CD4-positive, alpha-beta T cell treated with Interleukin-1 beta for 1 hour (primary cell): Measurements from ENCODE around the gene MX2.

Experiments used
- DNase-seq, 2 donors: peaks; one replicate each; pipeline ENCODE4 v3.0.0-alpha.2; 2020 to 2022

Gene MX2

GRCh38 chr21:41365377-41366107 is 3.7 kb downstream of the MX2 start:
- no peak for DNase-seq

DNA sequence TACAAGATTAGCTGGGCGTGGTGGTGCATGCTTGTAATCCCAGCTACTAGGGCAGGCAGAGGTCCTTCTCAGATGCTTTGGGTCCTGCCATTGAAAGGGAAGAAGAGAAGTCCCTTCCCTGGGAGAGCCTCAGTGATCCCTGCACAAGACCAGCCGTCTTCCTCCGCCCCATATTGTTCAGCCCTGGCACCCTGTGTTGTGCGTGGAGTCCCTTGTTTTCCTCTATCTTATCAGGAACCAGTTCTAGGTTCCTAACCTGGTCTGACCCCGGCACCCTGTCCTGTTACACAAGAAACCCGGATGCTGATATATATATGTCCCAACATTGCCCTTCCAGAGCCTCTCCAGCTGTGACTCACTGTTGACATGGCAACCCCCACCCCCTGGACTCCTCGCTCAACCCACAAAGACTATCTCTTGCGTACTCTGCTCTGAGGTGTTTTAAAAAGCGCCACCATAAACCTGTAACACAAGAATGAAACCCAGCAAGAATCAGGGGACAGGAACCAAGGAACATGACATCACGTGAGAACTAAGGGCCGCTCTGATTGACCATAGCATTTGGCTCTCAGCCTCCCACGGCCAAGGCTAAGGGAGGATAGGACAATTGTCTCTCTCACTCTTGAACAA is 4.8 kb downstream of the MX2 start:
- DNase-seq = peak in 1 of 2 donors; percentile 79

DNA sequence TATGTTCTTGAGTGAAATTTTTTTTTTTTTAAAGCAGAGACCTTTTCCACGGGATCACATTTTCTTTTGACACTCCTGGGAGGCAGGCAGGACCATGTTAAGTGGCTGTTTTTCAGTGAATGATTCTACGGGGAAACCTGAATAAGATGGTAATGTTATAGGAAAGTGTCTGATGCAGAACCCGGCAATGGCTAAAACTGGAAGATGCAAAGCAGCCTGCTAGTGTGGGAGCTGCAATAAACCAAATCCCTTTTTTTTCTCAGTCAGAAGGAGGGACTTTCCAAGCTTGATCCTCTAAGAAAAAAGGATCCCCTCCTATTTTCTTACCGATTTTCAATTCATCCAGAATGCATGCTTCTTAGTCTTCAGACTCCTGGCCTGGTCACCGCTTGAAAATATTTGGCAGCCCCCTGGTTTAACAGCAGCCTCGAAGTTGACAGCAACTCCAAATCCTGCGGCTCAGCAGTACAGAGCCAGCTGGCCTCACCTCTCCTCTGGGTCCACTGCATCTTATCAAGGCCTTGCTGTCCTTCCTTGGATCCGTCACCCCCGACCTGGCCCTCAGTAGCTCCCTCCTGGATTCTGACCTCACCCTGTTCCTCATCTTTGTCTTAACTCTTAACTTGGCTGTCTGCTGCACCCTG is 5.6 kb downstream of the MX2 start:
- no peak for DNase-seq

GRCh38 chr21:41367945-41368734 is 6.3 kb downstream of the MX2 start:
- peak in 1 of 2 donors; percentile 52 for DNase-seq

GRCh38 chr21:41368735-41369104 is 6.9 kb downstream of the MX2 start:
- no peak for DNase-seq

DNA sequence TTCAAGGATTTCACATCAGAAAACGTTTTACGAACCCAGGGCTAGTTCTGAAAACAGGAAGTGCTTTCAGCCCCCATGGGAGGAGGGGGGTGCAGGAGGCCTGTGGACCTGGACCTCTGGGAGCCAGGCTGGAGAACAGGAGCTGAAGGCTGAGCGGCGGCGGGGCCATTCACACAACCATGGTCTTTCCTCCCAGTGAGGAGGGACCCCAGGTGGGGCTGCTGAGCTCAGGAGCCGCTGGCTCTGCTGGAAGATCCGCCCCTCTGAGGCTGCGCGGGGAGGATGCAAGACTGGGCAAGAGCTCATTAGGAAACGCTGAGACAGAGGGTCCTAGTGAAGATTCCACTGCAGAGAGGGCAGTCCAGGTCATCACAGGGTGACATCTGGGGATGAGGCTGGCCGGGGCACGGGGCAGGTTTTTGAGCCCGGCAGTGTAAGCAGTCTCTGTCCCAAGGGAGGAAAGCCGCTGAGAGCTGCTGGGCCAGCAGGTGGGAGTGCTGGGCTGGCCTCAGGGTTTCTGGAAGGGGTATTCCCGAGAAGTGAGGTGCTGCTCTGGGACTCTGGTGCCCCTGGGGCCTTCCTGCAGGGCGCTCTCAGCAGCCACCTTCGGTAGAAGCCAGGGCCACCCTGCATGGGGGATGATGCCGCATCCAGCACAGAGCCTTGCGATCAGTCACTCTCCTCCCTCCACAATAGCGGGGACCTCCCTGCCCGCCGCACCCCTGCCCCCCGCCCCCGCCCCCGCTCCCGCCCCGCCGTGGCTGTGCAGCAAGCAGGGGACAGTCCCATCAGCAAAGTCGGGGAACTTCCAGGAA is 7.5 kb downstream of the MX2 start:
- DNase-seq = peak; percentile 30 to 43

GRCh38 chr21:41369920-41370839 is 8.4 kb downstream of the MX2 start:
- DNase-seq = peak; percentile 47 to 52

DNA sequence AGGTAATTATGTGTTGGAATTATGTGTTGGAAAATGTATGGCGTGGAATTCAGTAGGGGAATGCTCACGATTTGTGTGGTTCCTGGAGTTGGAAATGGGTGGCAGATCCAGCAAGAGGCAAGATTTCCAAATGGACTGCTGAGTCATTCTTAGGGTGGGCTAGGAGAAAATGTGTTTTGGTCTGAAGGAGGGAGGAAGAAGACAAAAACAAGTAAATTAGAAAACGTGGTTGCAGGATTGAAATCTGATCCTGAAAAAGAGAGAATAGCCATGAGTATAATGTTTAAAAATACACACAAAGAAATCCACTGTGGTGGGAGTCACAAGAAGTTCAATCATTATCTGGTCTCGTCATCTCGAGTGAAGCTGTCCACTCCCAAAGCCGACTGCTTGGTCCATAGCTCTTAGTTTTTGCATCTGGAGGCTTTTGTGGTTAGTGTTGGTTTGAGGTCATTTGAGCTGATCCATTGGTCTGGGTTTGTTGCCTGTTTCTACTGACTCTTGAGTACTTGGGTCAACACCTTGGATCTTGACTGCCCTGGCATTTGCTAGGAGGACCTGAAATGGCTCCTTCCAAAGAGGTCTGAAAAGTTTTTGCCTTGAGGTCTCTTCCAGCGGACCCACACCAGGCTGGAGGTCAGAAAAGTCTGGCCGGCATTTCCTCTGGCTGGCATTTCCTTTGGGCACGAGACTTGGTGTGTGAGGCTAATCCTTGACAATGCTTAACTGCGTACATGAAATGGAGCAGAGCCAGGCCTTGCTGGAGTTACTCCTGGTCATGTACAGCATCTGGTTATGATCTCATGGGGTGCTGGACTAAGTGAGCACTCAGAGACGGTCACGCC is 9.2 kb downstream of the MX2 start:
- no peak for DNase-seq

- DNase-seq = no peak
Measured at GRCh38 chr21:41371685-41372030, 9.8 kb downstream of the MX2 start.

GRCh38 chr21:41373253-41373652 is 11.4 kb downstream of the MX2 start:
- DNase-seq = no peak

- no peak for DNase-seq
Measured at GRCh38 chr21:41373763-41374162, 11.9 kb downstream of the MX2 start.

DNA sequence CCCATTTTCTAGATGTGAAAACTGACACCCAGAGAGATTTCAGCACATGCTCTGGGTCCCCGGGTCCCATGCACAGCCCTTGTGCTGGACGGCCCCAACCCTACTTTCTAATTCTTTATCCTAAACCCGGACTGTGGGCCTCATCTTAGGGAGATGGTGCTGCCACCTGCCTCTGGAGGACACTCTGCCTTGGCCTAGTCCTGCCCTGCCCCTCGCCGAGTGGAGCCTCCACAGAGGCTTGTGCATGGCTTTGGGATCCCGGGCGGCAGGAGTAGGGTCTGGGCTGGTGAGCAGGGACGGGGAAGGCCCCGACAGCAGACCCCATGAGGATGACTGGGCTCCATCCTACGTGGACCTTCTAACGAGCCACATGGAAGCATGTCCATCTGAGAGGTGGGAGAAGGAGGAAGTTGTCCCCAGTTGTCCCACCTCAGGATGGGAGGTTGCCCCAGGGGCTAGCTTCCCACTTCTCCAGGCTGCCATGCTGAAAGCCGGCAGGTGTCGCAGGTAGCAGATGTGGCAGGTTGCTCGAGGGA is 12.4 kb downstream of the MX2 start:
- DNase-seq = no peak

- no peak for DNase-seq
Measured at GRCh38 chr21:41374867-41375533, 13.2 kb downstream of the MX2 start.

- DNase-seq = no peak
Measured at GRCh38 chr21:41375875-41376274, 14.0 kb downstream of the MX2 start.

GRCh38 chr21:41377715-41378114 is 15.9 kb downstream of the MX2 start:
- DNase-seq = no peak

DNA sequence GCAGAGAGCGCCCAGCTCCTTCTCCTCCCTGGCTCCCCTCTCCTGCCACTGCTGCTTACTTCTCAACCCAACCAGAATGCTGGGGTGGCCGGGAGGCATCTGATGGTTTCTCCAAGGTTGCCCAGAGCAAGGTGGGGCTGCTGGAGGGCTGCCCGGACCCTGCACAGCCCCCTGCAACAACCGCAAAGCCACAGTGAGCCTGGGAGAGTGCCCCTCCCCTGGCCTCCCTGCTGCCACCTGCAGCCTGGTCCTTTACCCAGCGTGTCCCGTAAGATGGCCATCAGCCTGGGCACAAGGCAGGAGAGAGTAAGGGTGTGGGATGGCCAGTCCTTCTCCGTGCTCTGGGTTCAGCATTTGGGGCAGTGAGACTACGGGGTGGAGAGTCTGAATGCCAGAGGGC is 17.0 kb downstream of the MX2 start:
- DNase-seq = no peak

DNA sequence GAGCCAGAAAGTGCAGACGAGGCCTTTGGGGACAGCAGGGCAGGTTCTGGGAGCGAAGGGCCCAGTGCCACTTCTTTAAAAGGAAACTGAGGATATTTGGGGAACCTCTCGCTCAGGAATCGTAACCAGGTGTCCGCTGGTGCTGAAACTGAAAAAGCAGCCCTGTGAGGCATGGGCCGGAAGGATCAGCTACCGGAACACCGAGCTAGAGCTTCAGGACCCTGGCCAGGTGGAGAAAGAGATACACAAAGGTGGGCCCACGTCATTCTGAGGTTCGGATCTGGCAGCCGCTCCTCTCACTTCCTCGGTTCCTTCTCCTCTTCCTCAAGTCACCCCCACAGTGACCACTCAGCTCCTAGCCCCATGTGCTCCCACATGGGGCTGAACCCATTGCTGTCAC is 18.1 kb downstream of the MX2 start:
- DNase-seq = no peak

DNA sequence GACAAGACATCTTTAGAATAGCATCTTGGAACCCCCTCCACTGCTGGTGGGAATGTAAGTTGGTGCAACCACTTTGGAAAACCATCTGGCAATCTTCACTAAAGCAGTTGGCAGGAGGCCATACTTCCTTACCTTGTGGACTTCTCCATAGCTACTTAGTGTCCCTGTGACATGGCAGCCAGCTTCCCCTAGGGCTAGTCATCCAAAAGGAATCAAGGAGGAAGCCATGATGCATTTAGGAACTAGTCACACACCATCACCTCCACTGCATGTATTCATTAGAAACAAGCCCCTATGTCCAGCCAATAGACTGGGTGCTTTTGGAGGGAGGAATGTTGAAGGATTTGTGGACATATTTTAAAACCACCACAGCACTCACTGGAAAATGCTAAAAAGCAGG is 19.9 kb downstream of the MX2 start:
- no peak for DNase-seq

DNA sequence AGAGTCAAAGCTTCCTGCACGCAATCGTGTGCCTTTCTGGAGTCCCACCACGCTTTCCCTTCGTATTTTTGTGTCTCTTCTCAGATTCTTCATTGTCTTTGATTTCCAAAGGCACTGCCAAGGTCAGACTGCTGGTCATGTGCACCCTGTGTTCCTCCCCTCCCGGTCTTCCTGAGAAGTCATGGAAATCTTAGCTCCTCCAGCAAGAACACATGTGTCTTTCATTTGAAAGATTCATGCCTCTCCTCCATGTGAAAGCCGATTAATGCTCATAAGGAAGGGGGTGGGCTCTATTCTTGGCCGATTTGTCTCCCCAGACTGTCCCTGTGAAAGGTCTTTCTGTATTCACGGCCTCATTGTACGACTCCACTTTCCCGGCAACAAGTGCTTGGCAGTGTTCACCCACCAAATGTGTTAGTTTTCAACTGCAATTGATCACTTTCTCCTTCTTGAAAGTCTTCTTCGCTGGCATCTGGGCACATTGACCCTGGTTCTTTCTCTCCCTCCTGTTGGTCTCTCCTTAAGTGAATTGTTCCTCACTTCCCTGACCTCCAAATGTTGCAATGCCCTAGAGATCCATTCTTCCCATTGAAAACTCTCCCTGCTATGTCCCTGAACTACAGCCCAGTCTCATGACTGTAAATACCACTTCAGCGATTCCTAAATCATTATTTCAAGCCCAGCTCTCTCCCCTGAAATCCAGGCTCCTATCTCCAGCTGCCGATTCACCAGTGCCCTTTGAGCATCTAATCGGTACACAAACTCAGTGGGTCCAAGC is 25.4 kb downstream of the MX2 start:
- DNase-seq = no peak
